NCI-H2196 (cell line): ENCODE measurements around the gene AXIN1.
"Not testable (repeated sequence)": the region's sequence is repeated elsewhere in the genome, so short reads cannot be mapped to it uniquely, and the experiment has no call there.

Source experiments
- DNase-seq: peaks from one replicate; lab custom pipeline; 2025; ENCODE audit not compliant: unreplicated experiment; lab: John Stamatoyannopoulos, UW

Gene AXIN1

GRCh38 chr16:370979-371514 is 18.5 kb upstream of the AXIN1 start:
- DNase-seq: no peak

GRCh38 chr16:370443-370842 is 17.9 kb upstream of the AXIN1 start, which contains the start of gene MRPL28:
MRPL28 (minus strand) TSS chr16:370538; CDS start chr16:370218, 320 bp downstream.
- DNase-seq: peak; percentile 95

DNA sequence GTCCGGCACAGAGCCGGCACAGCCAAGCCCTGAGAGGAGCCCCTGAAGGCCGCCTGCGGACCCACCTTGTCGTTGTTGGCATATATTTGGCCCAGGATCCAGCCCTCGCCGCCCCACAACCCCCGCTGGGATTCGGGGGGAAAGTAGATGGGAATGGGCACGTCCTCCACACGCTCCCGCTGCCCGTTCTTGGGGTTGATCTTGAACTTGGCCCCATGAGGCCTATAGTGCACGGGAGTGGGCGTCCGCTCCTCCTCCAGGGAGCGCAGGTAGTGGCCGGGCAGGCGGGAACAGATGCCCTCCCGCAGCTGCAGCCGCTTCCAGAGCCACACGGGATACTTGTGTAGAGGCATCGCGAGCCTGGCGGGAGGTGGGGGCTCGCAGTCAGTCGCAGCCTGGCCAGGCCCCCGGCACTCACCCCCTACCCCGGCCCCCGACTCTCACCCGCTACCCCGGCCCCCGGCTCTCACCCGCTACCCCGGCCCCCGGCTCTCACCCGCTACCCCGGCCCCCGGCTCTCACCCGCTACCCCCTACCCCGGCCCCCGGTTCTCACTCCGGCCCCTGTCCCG is 17.4 kb upstream of the AXIN1 start:
- DNase-seq: no peak

DNA sequence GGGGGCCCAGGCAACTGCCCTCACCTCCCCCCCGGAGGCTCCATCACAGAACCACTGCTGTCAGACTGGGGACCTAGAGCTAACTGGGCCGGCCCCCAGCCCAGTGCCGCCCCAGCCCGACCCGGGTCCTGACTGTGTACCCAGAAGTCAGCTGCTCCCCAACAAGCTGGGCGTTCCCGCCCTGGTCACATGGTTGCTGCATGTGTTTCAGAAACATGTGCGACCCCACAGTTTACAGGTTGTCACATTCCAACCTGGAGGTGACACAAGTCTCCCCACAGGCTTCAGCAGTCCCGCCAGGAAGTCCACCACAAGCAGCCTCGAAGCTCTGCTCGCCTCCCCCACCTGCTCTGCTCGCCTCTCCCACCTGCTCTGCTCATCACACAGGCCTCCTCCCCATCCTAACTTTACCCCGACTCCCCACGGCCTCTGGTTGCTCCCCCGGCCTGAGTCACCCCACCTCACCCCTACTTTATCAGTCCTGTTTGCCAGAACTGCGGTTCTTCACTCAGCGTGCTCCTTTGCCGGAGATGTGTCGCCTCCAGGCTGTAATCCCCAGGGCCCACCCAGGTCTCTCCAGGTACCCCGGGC is 16.8 kb upstream of the AXIN1 start:
- no peak for DNase-seq

DNA sequence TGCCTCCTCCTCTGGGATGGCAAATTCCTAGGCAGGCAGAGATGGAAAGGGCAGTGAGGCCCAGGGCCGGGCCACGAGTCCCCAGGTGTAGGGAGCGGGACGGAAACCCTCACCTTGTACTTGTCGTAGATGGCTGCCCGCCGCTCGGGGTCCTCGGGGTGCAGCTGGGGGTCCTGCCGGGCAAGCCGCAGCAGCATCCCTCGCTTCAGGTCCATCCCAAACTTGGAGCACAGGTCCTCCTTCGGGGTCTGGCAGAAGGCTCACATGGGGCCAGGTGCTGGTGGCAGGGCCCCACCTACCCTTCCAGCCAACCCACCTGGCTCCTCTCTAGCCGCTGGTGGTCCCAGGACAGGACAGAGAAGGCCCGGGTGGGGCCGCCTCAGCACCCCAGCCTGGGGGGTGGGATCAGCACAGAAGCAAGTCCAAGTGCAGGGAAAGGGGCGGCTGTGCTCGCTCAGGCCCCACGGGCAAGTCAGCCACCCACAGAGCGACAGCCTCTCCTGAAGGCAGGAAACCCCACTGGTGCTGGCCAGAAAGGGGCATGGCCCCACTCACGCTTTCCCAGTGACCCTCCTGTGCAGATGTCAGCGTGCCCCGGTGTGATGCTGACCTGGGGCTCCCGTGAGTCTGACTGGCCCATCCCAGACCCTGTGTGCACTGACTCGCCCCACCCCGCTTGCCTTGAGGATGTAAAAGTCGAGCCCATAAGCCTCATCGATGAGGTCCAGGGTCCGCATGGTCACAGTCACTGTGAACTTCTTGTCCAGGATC is 16.1 kb upstream of the AXIN1 start:
- no peak for DNase-seq

GRCh38 chr16:367333-367903 is 14.9 kb upstream of the AXIN1 start:
- DNase-seq: no peak

GRCh38 chr16:366476-366875 is 14.0 kb upstream of the AXIN1 start:
- no peak for DNase-seq

DNA sequence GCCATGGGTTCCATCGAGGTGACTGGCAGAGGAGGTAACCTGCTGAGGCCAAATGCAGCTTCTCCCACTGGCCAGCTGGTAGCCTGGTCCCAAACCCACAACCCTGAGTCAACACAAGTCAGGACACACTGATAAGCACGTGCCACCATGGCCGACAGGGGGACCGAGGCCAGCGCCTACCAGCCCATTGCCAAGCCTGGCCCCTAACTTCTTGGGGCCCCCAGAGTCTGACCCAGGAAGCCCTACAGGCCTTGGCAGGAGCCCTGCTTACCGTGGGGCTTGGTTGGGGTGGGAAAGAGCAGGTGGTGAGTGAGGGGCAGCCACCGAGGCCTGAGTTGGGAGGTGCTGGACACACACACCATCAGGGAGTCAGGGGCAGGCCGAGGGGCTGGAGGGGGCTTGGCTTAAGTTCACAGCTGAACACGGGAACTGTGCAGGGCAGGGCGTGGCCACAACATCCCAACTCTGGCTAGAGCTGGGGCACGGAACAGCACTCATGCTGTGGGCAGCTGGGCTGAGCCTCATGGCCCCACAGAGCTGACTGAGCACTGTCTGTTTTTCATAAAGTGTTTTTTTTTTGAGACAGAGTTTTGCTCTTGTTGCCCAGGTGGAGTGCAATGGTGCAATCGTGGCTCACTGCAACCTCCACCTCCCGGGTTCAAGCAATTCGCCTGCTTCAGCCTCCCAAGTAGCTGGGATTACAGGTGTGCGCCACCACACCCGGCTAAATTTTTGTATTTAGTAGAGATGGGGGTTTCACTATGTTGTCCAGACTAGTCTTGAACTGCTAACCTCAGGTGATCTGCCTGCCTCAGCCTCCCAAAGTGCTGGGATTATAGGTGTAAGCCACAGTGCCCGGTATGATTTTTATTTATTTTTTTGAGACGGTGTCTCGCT is 12.3 kb upstream of the AXIN1 start:
- DNase-seq: no peak

DNA sequence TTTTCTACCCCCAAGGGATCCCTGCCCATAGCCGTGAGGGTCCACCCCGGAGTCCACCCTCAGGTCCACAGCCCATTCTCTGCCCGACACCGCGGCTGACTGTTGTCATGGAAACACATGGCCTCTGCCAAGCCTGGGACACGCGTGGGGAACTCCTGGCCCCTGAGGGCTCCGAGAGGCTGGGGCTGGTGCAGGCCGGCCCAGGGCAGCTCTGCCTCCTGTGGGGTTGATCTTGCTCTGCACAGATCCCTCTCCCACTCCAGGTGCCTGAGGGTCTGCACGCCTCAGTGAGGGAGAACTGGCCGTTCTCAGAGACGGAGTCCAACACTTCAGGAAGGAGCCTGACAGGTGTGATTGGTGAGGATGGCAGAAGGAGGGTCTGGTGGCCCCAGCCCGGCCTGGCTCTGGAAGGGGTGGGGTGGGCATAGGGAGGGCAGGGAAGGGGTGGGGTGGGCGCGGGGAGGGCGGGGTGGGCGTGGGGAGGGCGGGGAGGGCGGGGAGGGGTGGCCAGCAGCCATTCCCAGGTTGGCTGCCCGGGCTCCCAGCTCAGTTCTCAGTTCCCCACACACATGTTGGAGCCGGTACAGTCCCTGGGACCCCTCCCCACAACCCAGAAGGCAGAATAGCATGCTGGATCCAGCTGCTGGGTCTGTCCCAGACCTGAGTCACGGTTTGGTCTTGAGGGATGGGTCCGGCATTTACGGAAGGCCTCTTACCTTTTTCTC is 11.4 kb upstream of the AXIN1 start:
- no peak for DNase-seq

- DNase-seq: no peak
These were observed 10.7 kb upstream of the AXIN1 start for GRCh38 chr16:363110-363765.

- DNase-seq: not testable (repeated sequence)
These were observed 10.1 kb upstream of the AXIN1 start for GRCh38 chr16:362702-362999.

- peak; percentile 85 for DNase-seq
These were observed 9.6 kb upstream of the AXIN1 start for GRCh38 chr16:361872-362701.

DNA sequence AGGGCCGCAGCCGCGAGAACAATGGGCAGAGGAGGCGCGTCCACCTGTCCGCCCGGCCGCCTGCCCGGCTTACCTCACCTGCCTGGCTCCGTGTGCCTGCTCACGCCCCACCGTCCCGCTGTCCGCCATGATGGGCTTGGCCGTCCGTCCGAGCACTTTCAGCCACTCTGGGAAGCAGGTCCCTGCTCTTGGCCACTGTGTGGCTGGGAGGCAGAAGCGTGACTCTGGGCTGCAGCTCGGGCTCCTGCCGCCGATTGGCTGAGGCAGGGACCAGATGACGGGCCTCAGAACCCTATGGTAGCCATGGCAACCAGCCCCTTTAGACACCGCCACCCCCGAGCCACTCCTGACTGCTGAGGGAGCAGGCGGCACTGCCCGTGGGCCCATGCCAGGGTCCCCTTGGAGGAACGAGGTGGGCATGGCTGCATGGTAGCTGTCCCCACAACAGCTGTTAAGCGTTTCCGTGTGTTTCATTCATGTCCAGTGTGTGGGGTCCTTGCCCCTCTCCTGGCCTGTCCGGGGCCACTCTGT is 8.9 kb upstream of the AXIN1 start:
- no peak for DNase-seq

DNA sequence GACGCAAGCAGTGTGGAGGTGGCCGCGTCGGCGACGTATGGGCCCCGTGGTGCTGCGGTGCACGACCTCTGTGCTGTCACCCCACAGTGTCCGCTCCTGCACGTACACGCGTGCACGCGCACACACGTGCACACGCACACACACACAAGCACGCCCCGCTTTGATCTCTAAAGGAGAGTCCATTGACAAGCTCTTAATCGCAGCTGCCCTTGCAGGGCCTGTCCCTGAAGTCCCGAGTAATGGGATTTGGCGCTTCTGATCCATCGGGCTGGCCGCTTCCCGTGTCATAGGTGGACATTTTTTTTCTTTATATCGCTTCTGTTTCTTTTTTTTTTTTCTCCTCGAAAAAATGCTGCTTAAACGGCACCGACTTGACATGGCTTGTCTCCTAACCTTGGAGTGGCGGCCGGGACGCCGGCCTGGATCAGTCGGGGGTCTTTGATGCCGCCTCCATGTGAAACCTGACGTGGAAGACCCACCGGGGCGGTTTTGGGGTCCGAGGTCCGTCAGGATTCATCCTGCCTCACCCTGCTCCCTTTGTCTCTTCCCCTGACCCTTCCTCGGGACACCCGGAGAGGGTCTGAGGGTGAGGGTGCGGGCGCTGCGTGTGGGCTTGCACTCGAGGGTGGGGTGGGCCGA is 8.3 kb upstream of the AXIN1 start:
- no peak for DNase-seq

DNA sequence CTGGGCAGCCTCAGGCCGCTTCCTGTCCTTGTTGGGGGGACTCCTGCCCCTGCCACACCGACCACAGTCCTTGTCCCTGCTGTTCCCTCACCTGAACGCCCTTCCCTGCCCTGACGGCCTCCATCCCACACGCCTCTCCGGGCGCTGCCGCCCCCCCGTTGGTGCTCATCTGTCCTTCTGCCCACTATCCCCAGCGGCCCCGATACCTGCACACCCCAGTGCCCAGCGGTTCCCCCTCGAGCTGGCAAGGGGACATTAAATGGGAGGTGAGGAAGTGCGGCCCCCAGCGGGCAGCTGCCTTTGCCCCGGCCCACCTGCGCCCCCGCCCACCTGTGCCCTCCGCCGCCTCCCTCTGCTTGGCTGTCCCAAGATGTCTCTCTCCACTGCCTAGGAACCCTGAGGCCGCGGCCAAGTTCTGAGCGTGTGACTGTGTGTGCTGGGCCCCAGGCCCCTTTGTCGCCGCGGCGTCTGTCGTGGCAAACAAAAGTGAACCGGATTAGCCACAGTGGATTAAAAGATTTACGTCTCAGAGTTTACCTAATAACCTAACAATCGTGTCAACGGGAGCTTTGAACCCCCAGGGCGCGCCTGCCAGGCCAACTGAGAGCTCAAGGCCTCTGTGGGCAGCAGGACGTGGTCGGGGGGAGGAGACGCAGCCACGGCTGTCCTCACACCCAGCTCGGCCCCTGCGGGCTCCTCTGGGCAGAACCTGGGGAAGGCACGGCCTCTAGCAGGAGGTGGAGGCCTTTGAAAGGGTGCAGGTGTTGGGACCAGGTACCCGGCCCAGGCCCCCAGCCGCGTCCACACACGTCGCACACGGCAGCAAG is 7.6 kb upstream of the AXIN1 start:
- no peak for DNase-seq

- DNase-seq: no peak
These were observed 6.7 kb upstream of the AXIN1 start for GRCh38 chr16:359067-359763.

DNA sequence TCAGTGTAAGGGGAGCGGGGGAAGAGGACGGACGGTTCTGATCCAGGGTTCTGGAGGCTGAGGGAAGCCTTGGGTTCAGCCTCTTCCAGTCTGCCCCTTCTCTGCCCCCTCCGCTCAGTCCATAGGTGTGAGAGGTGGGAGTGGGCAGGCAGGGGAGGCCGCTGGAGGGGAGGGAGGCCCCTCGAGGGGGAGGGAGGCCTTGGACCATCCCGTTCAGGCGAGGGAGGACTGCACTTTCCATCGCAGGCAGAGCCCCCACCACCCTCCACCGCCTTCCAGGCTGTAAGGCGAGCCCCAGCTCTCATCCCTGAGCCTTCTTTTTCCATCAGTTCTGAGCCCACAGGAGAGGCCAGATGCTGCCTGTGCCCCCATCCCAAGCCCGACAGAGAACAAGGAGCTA is 4.2 kb upstream of the AXIN1 start:
- DNase-seq: no peak
